HepG2 (cell line): Measurements from ENCODE around the gene ING5. TPM values are rescaled to one million over a fixed set of nuclear protein-coding genes. Genes with fewer than 3 reads are reported as not detected.

Source experiments
- AFF4 ChIP-seq: sonication (generic); formaldehyde crosslinking; IDR thresholded peaks from 2 replicates; pipeline ENCODE4 v1.4.0; 2020; ENCODE audit warnings: missing genetic modification reagents
- BATF2 ChIP-seq: sonication (generic); formaldehyde crosslinking; IDR thresholded peaks from 2 replicates; pipeline ENCODE4 v1.8.0; 2022; ENCODE audit warnings: mild to moderate bottlenecking, missing genetic modification reagents, moderate library complexity
- FOXC1 ChIP-seq: sonication (generic); formaldehyde crosslinking; IDR thresholded peaks from 2 replicates; pipeline ENCODE4 v1.8.0; 2022; ENCODE audit warnings: mild to moderate bottlenecking, missing genetic modification reagents, borderline replicate concordance
- FOXP4 ChIP-seq: sonication (generic); formaldehyde crosslinking; IDR thresholded peaks from 2 replicates; pipeline ENCODE4 v1.4.0; 2020; ENCODE audit warnings: missing genetic modification reagents
- FUBP1 ChIP-seq: sonication (generic); formaldehyde crosslinking; IDR thresholded peaks from 2 replicates; pipeline ENCODE4 v1.5.1; 2020; ENCODE audit warnings: missing genetic modification reagents, mild to moderate bottlenecking, borderline replicate concordance
- GPBP1L1 ChIP-seq: sonication (generic); formaldehyde crosslinking; IDR thresholded peaks from 2 replicates; pipeline ENCODE4 v1.5.0; 2020; ENCODE audit warnings: mild to moderate bottlenecking, missing genetic modification reagents
- ISX ChIP-seq: sonication (generic); formaldehyde crosslinking; conservative IDR thresholded peaks from 2 replicates; pipeline ENCODE4 v1.5.0; 2020; ENCODE audit warnings: missing genetic modification reagents
- ONECUT2 ChIP-seq: sonication (generic); formaldehyde crosslinking; IDR thresholded peaks from 2 replicates; pipeline ENCODE4 v1.4.0; 2020; ENCODE audit warnings: missing genetic modification reagents
- SP5 ChIP-seq: IDR thresholded peaks from 2 replicates; pipeline ENCODE4 v1.6.1; 2016; ENCODE audit warnings: low read depth, borderline replicate concordance
- TAF1 ChIP-seq: sonication (generic); formaldehyde crosslinking; IDR thresholded peaks from 2 replicates; pipeline ENCODE4 v1.4.0; 2020; ENCODE audit warnings: missing genetic modification reagents
- THAP9 ChIP-seq: sonication (generic); formaldehyde crosslinking; IDR thresholded peaks from 2 replicates; pipeline ENCODE4; 2020; ENCODE audit warnings: missing genetic modification reagents, mild to moderate bottlenecking, borderline replicate concordance
- U2AF2 ChIP-seq: fragments of 200-400 bp; formaldehyde crosslinking; IDR thresholded peaks from 2 replicates; pipeline ENCODE4 v1.6.1; 2017; ENCODE audit warnings: low read depth, mild to moderate bottlenecking, low read length
- ZNF337 ChIP-seq: sonication (generic); formaldehyde crosslinking; IDR thresholded peaks from 2 replicates; pipeline ENCODE4 v1.5.1; 2020; ENCODE audit warnings: missing genetic modification reagents, low read depth, mild to moderate bottlenecking, borderline replicate concordance
- ZNF615 ChIP-seq: sonication (generic); formaldehyde crosslinking; IDR thresholded peaks from 2 replicates; pipeline ENCODE4 v1.5.0; 2020; ENCODE audit warnings: mild to moderate bottlenecking, missing genetic modification reagents, borderline replicate concordance
- ZNF777 ChIP-seq: sonication (generic); formaldehyde crosslinking; IDR thresholded peaks from 2 replicates; pipeline ENCODE4 v1.4.0; 2020; ENCODE audit warnings: missing genetic modification reagents
- ZSCAN22 ChIP-seq: sonication (generic); formaldehyde crosslinking; IDR thresholded peaks from 2 replicates; pipeline ENCODE4 v1.4.0; 2020; ENCODE audit warnings: mild to moderate bottlenecking, missing genetic modification reagents
- ZSCAN30 ChIP-seq: sonication (generic); formaldehyde crosslinking; IDR thresholded peaks from 2 replicates; pipeline ENCODE4 v1.5.0; 2020; ENCODE audit warnings: mild to moderate bottlenecking, missing genetic modification reagents
- polyA plus RNA-seq, 8 experiments: library from polyadenylated mRNA; depleted of rRNA in 3 of 8; stranded (reverse) in 7 of 8; unstranded in 1 of 8; fragments of >200 nt; fragmentation: Illumina TruSeq in 4 of 8; extraction: Trizol in 4 of 8; gene quantifications; 2 replicates each; pipeline versions ENCODE4 v1.2.1 to v1.2.3, GENCODE V29; 2011 to 2016; ENCODE audit warnings: low read depth in 4 of 8, missing spikeins in 1 of 8, mixed read lengths in 1 of 8; ENCODE audit not compliant: insufficient read depth in 1 of 8
- total RNA-seq, 5 experiments: library from RNA; depleted of rRNA; stranded (reverse); fragments of >200 nt; fragmentation: Illumina TruSeq; extraction: Trizol; gene quantifications; 2 replicates each; pipeline ENCODE4 v1.2.3, GENCODE V29; 2016; ENCODE audit warnings: low read depth in 1 of 5

ING5 gene
- total and polyA plus RNA-seq, 2 of the 13 experiments (the other 11 are each of a cell fraction or from before 2014, with no cell fraction given), result 61.9 to 71.9 TPM

- no peak for TF ChIP-seq FOXP4 (CRISPR knock-in tag)
- TF ChIP-seq ZSCAN22, result 0 out of 2 replicates have a peak, but pooled peaks have one; percentile 20
- 0 out of 2 replicates have a peak, but pooled peaks have one; percentile 9 for TF ChIP-seq TAF1 (CRISPR knock-in tag)
- TF ChIP-seq AFF4, result no peak
- TF ChIP-seq SP5 (CRISPR knock-in tag), result no peak
- TF ChIP-seq BATF2 (CRISPR knock-in tag), result no peak
- 0 out of 2 replicates have a peak, but pooled peaks have one; percentile 9 for TF ChIP-seq FUBP1 (CRISPR knock-in tag)
- no peak for TF ChIP-seq ONECUT2 (CRISPR knock-in tag)
- TF ChIP-seq ZNF615 (CRISPR knock-in tag), result 0 out of 2 replicates have a peak, but pooled peaks have one; percentile 59
- TF ChIP-seq THAP9 (CRISPR knock-in tag), result no peak
- TF ChIP-seq ISX, result no peak
- peak; percentile 61; the same call in 1 of the 2 replicates for TF ChIP-seq ZNF337 (CRISPR knock-in tag)
- peak; percentile 20; the same call in 1 of the 2 replicates for TF ChIP-seq FOXC1
- no peak for TF ChIP-seq U2AF2
- TF ChIP-seq ZSCAN30 (CRISPR knock-in tag), result peak; percentile 23; the same call in 1 of the 2 replicates
- no peak for TF ChIP-seq GPBP1L1 (CRISPR knock-in tag)
- peak; percentile 65 for TF ChIP-seq ZNF777 (CRISPR knock-in tag)
These were observed 69.1 kb downstream of the ING5 start (continued) for GRCh38 chr2:241770936-241771285.
